IMR-90 (cell line): ENCODE results near the gene HSD17B10. TPM values are rescaled to one million over a fixed set of nuclear protein-coding genes. Genes with fewer than 3 reads are reported as not detected.

ENCODE experiments used
- ATAC-seq: fragments of 200-7000 bp; cut with Tn5 transposase; 2 replicates; pipeline ENCODE4 v1.9.1; 2020; ENCODE audit warnings: low read depth, mild to moderate bottlenecking, moderate library complexity
- BruUV-seq: library from RNA; stranded (reverse); fragments of 400-500 nt; replicated peaks from 2 replicates; lab custom pipeline; 2021; lab: Mats Ljungman, UMichigan
- CTCF ChIA-PET: fragments of 300-600 bp; formaldehyde crosslinking; extraction: SDS; loops from one replicate; lab custom pipeline; 2021; ENCODE audit warnings: antibody characterized with exemption; lab: Yijun Ruan, JAX
- POLR2A ChIA-PET: fragments of 300-600 bp; sonication (Branson Sonifier 250); formaldehyde crosslinking; loops from one replicate; lab custom pipeline; 2022; ENCODE audit warnings: antibody characterized with exemption; ENCODE audit not compliant: unreplicated experiment; lab: Charles Lee
- DNase-seq: peaks from one replicate; pipeline ENCODE4 v3.0.0; 2013
- H2AFZ ChIP-seq: replicated peaks from 2 replicates; pipeline ENCODE3; 2013; ENCODE audit warnings: low read length, mild to moderate bottlenecking; ENCODE audit not compliant: poor library complexity
- H2AK5ac ChIP-seq: 2 replicates; pipeline ENCODE4 v1.6.1; 2013; ENCODE audit warnings: low read depth, low read length, inconsistent platforms
- H2AK9ac ChIP-seq: replicated peaks from 2 replicates; pipeline ENCODE3; 2013; ENCODE audit warnings: mild to moderate bottlenecking, low read depth, low read length, moderate library complexity; ENCODE audit not compliant: poor library complexity
- H2BK120ac ChIP-seq: 2 replicates; pipeline ENCODE4 v1.6.1; 2013; ENCODE audit warnings: low read depth, low read length, inconsistent platforms
- H2BK15ac ChIP-seq: 3 replicates; pipeline ENCODE4 v1.6.1; 2013; ENCODE audit warnings: low read depth, low read length, inconsistent platforms
- H2BK20ac ChIP-seq: 2 replicates; pipeline ENCODE4 v1.6.1; 2013; ENCODE audit warnings: low read depth, mild to moderate bottlenecking, inconsistent platforms, low read length, moderate library complexity
- H2BK5ac ChIP-seq: 2 replicates; pipeline ENCODE4 v1.6.1; 2013; ENCODE audit warnings: mild to moderate bottlenecking, low read depth, low read length, inconsistent platforms; ENCODE audit not compliant: poor library complexity, severe bottlenecking
- H3K14ac ChIP-seq: replicated peaks from 2 replicates; pipeline ENCODE4 v1.6.1; 2013; ENCODE audit warnings: low read depth, low read length, inconsistent platforms
- H3K18ac ChIP-seq: 2 replicates; pipeline ENCODE4 v1.6.1; 2013; ENCODE audit warnings: low read depth, low read length, control low read depth
- H3K23ac ChIP-seq: 2 replicates; pipeline ENCODE4 v1.6.1; 2013; ENCODE audit warnings: low read depth, low read length, inconsistent platforms
- H3K27ac ChIP-seq: 2 replicates; pipeline ENCODE4 v1.5.1; 2013; ENCODE audit warnings: mild to moderate bottlenecking, control low read depth, low read length; ENCODE audit not compliant: insufficient read depth
- H3K27me3 ChIP-seq: 2 replicates; pipeline ENCODE4 v1.6.1; 2013; ENCODE audit warnings: low read length; ENCODE audit not compliant: control insufficient read depth, insufficient read depth
- H3K36me3 ChIP-seq: 2 replicates; pipeline ENCODE4 v1.6.1; 2013; ENCODE audit warnings: low read length, mixed read lengths; ENCODE audit not compliant: control insufficient read depth, insufficient read depth
- H3K4ac ChIP-seq: 2 replicates; pipeline ENCODE4 v1.6.1; 2013; ENCODE audit warnings: low read depth, low read length, inconsistent platforms
- H3K4me1 ChIP-seq: 2 replicates; pipeline ENCODE4 v1.6.1; 2013; ENCODE audit warnings: low read length, mixed read lengths; ENCODE audit not compliant: control insufficient read depth, insufficient read depth
- H3K4me2 ChIP-seq: 2 replicates; pipeline ENCODE4 v1.6.1; 2013; ENCODE audit warnings: low read depth, mild to moderate bottlenecking, control low read depth, low read length, moderate library complexity
- H3K4me3 ChIP-seq: 2 replicates; pipeline ENCODE4 v1.5.1; 2013; ENCODE audit warnings: low read depth, mild to moderate bottlenecking, control low read depth, low read length, moderate library complexity; ENCODE audit not compliant: insufficient read depth
- H3K56ac ChIP-seq: 2 replicates; pipeline ENCODE4 v1.6.1; 2013; ENCODE audit warnings: low read length, inconsistent platforms; ENCODE audit not compliant: insufficient read depth; ENCODE audit errors: extremely low read depth
- H3K79me1 ChIP-seq, 2 experiments: 2 replicates each; pipeline ENCODE4 v1.6.1; 2013; ENCODE audit warnings: low read length in 2 of 2, inconsistent platforms in 1 of 2, low read depth in 1 of 2
- H3K9ac ChIP-seq: 2 replicates; pipeline ENCODE4 v1.6.1; 2013; ENCODE audit warnings: low read depth, low read length, control low read depth
- H3K9me1 ChIP-seq: 2 replicates; pipeline ENCODE4 v1.6.1; 2013; ENCODE audit warnings: low read length, inconsistent platforms; ENCODE audit not compliant: insufficient read depth
- H3K9me3 ChIP-seq: 2 replicates; pipeline ENCODE4 v1.6.1; 2013; ENCODE audit warnings: low read length; ENCODE audit not compliant: control insufficient read depth, insufficient read depth
- H4K20me1 ChIP-seq: 2 replicates; pipeline ENCODE4 v1.6.1; 2013; ENCODE audit warnings: low read length, inconsistent platforms; ENCODE audit not compliant: insufficient read depth
- H4K5ac ChIP-seq: 2 replicates; pipeline ENCODE4 v1.6.1; 2013; ENCODE audit warnings: mild to moderate bottlenecking, low read depth, low read length, control low read depth
- H4K8ac ChIP-seq, 2 experiments: 2 replicates each; pipeline ENCODE4 v1.6.1; 2013; ENCODE audit warnings: low read depth in 2 of 2, low read length in 2 of 2, control low read depth in 1 of 2, inconsistent platforms in 1 of 2
- H4K91ac ChIP-seq: 2 replicates; pipeline ENCODE4 v1.6.1; 2013; ENCODE audit warnings: low read depth, low read length, inconsistent platforms; ENCODE audit not compliant: insufficient read depth
- MAZ ChIP-seq: IDR thresholded peaks from 2 replicates; pipeline ENCODE4 v1.6.1; 2012; ENCODE audit warnings: low read depth, mild to moderate bottlenecking, low read length, improper control_type of control experiment, moderate library complexity, borderline replicate concordance
- WGBS, 2 experiments: methylation state at CpG; one replicate each; pipeline versions ENCODE4 v1.1.5 to v1.1.7; 2013; ENCODE audit warnings: missing lambda C conversion rate in 2 of 2; ENCODE audit not compliant: insufficient read length in 1 of 2; ENCODE audit errors: extremely low coverage in 2 of 2; 5-methylcytosine and 5-hydroxymethylcytosine counted together
- dilution Hi-C: fragments of 300-500 bp; cut with HindIII; formaldehyde crosslinking; loops from one replicate; pipeline ENCODE4 v1.14.3; 2018; ENCODE audit warnings: low sequenced_read_pairs; ENCODE audit not compliant: unreplicated experiment
- in situ Hi-C: fragments of 300-500 bp; cut with MboI; formaldehyde crosslinking; loops from 3 replicates; pipeline ENCODE4 v1.14.3; 2019; ENCODE audit warnings: low sequenced_read_pairs, inconsistent platforms, mixed read lengths
- intact Hi-C: fragments of 100-400 bp; cut with micrococcal nuclease; formaldehyde crosslinking; loops from 2 replicates; pipeline ENCODE4 v1.10.0; 2022
- polyA plus RNA-seq, 3 experiments: library from polyadenylated mRNA; depleted of rRNA; stranded (reverse); fragments of >200 nt; gene quantifications; 2 replicates each; pipeline ENCODE4 v1.2.3, GENCODE V29; 2012; ENCODE audit warnings: low replicate concordance in 1 of 3
- total RNA-seq: library from RNA; depleted of rRNA; stranded (reverse); fragments of >200 nt; gene quantifications from 2 replicates; pipeline ENCODE4 v1.2.3, GENCODE V29; 2012

HSD17B10 gene
- total and polyA plus RNA-seq, 2 of the 4 experiments (the other 2 are of a cell fraction): 99.8 to 118 TPM

DNA sequence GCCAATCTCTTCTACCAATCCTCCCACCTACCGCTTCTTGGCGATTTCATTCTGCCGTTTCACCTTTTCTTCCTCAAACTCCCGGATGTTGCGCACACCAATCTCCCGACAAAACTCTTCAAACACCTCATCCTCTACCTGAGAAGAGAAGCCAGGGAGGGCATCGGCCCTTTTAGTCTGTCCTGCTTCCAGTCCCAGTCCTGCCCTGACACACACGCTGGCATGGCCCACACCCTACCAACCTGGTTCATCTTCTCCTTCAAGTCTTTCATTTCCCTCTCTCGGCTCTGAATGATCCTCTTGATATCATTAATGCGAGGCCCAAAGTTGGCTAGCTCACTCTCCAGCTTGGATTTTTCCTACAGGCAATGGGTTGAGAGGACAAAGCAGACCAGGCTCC lies 30.6 kb downstream of the HSD17B10 start:
- no peak overlapping the region for H3K18ac ChIP-seq
- dilution Hi-C loops: no loop called here
- H3K14ac ChIP-seq: no peak overlapping the region
- no TSS peak for BruUV-seq
- no peak overlapping the region for H2BK5ac ChIP-seq
- no peak overlapping the region for H3K4me2 ChIP-seq
- H2AK9ac ChIP-seq: no peak overlapping the region
- no peak for TF ChIP-seq MAZ
- no peak for ATAC-seq
- no peaks in the 10 kb centered on the region for H3K79me1 ChIP-seq
- H4K91ac ChIP-seq: no peak overlapping the region
- H3K4me1 ChIP-seq: no peaks in the 10 kb centered on the region
- peaks cover 38% of the 10 kb centered on the region for H3K36me3 ChIP-seq
- H2AFZ ChIP-seq: no peak overlapping the region
- H3K23ac ChIP-seq: no peak overlapping the region
- no peaks in the 10 kb centered on the region for H3K27me3 ChIP-seq
- in situ Hi-C loops: no loop called here
- H4K5ac ChIP-seq: no peak overlapping the region
- no peak overlapping the region for H3K9ac ChIP-seq
- H3K9me1 ChIP-seq: no peaks in the 10 kb centered on the region
- H3K4ac ChIP-seq: no peak overlapping the region
- no peak overlapping the region for H3K56ac ChIP-seq
- CTCF ChIA-PET: no interaction called here
- H2BK120ac ChIP-seq: no peak overlapping the region
- H2AK5ac ChIP-seq: no peak overlapping the region
- no peak overlapping the region for H3K4me3 ChIP-seq
- POLR2A ChIA-PET: no interaction called here
- no peaks in the 10 kb centered on the region for H3K9me3 ChIP-seq
- H4K20me1 ChIP-seq: no peaks in the 10 kb centered on the region
- no peak for DNase-seq
- no peak overlapping the region for H2BK20ac ChIP-seq
- WGBS, 2 experiments: 100% methylated on average over 3 of the region's 10 CpGs; no CpG with 5 or more reads in 1 of the 2 experiments
- intact Hi-C loops: no loop called here
- no peak overlapping the region for H3K27ac ChIP-seq
- no peak overlapping the region for H2BK15ac ChIP-seq
- no peak overlapping the region for H4K8ac ChIP-seq
